Measurements from ENCODE around the gene CARD11.

Gene CARD11

DNA sequence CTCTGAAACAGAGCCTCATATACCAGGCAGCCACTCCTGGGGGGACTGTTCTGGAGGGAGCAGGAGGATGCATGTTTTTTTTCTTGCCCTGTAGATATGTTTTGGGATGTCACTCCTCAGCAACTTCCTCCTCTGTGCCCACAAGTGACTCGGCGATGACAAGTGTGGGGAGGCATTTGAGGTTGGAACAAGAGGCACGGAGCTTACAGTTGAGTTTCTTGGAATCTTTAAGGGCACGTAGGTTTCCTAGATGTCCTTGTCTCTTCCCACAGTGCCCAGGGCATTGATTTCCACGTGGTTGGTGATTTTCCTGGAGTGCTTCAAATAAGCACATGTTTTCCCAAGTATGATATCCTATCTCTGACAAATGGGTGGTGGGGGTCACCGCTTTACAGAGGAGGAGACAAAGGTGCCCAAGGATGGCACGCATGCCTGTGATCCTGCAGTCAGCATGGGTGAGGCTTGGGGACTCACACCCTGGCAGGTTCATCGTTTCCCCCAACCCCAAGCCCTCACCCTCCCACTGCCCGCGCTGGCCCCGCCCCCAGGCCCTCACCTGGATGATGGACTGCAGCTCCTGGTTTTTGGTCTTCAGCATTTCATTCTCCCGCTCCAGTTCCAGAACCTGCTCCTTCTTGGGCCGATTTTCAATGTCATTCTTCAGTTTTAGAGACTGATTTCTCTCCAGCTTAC, 104.3 kb downstream of the CARD11 start:
- no peak for DNase-seq (ENCODE audit: low spot score)

GRCh38 chr7:2938514-2939192, 105.0 kb downstream of the CARD11 start:
- DNase-seq (ENCODE audit: low spot score): no peak

DNA sequence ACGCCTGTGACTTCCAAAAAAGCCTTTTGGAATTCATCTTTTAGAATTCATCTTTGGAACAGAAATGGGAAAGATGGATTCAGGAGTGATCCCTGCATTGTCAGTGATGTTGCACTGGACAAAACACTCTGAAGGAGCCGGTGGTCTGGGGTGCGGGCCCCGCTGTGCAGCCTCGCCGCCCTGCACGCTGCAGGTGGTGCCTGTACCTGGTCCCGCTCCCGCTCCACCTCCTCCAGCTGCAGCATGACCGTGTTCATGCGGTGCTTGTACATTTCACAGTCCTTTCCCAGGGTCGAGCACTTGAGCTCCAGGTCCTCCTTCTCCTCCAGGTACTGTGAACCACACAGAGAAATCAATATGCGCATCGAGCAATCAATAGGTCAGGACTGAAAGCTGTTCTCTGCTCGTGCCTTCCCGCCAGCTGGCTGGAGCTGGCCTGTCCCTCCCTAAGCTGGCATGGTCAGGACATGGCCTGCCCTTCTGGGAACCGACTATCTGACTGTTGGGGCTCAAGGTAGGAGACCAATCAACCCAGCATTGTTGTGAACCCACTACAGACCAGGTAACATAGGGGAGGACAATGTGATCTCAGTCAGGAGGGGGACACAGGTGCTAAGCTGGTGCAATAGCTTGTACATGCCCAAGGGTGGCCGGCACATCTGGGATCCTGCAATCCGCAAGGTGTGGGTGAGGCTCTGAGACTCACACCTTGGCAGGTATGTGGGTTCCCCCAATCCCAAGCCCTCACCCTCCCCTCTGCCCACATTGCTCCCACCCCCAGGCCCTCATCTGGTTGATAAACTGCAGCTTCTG, 105.8 kb downstream of the CARD11 start:
- no peak for DNase-seq (ENCODE audit: low spot score)

DNA sequence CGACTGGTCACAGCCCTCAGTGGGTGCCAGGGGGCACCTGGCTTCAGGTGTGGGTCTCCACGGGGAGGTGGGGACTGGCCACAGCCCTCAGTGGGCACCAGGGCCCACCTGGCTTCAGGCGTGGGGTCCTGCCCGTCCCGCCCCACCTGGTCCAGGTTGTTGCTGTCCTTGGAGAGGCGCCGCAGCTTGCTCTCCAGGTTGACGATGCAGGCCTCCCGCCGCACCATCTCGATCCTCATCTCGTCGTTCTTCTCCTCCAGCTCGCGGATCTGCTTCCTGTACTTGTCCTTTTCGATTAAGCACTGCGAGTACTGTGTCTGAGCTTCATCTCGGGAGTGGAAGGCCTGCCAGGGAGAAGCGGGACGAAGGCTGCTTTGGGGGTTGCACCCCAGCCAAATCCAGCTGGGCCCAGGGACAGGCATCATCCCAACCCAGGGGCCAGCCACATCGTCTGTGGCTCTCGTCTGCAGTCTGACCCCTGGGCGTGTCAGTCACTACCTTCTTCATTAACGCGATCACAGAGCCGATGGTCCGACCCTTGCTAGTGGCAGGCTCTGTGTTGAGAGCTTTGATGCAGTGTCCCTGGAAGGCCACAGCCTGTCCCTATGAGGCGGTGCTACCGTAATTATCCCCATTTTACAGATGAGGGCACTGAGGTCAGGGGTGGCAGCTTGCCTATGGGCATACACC, 106.6 kb downstream of the CARD11 start:
- no peak for DNase-seq (ENCODE audit: low spot score)

DNA sequence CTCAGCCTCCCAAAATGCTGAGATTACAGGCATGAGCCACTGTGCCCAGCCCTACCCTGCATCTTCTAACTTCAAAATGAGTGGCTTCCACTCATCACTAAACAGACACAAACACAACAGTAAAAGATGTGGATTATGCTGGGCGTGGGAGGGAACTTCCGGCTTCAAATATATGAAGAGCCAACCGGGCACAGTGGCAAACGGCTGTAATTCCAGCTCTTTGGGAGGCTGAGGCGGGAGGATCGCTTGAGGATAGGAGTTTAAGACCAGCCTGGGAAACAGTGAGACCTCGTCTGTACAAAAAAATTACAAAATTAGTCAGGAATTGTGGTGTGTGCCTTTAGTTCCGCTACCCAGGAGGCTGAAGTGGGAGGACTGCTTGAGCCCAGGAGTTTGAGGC, 107.4 kb downstream of the CARD11 start:
- no peak for DNase-seq (ENCODE audit: low spot score)

GRCh38 chr7:2934984-2935740, 108.5 kb downstream of the CARD11 start:
- no peak for DNase-seq (ENCODE audit: low spot score)

DNA sequence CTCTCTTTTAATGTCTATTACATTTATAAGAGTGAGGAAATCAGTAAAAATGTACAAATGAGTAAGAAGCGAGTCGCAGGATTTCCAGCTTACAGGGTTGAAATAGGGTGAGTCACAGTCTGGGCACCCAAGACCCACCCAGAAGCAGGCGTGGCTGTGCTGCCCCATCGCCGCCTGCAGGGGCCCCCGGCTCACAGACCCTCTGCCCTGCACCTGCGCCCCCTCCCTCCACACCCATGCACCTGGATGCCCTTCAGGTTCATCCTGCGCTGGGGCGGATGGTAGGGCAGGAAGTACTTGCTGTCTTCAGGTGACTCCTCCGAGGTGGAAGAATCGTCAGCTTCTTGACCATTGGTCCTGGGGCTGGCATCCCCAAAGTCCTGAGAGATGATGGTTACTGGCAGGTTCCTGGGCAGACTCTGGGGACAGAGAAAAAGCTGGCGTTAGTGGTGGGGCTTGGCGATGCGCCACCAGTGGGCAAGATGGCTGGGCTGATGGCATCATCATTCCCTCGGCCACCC, 109.4 kb downstream of the CARD11 start:
- DNase-seq (ENCODE audit: low spot score): no peak

DNA sequence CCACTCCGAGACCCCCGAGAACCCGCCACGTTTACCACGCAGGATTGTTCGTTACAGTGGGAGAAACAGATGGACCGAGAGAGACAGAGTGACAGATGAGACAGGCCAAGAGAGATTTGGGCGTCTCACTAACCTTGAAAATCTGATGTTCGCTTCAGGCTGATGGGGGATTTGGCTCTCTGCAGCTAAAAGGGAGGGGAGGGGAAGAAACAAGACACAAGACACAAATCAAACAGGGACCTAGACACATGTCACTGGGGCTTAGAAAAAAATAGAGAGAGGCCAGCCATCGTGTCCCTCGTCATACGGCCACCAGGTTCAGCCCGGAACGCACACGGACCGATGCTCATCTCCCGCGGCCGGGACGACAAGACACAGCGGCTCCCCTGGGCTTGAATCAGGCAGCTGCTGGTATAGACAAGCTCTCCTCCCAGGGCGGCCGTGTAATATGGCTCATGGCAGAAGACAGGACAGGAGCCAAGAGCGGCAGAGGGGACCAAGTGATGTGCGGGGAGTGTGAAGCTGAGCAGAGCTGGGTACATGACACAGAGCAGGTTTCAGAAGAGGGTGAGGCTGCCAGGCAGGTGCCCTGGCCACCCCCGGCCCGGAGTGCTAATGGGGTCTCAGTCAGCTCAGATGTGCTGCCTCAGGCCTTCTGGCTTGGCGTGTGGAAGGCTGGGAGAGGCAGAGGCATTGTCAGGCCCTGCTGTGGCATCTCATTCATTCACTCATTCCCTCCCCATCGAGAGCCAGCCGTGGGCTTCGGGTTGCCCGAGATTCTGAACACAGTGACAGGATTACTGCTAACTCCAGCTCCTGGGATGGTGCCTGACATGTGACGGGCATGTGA, 111.0 kb downstream of the CARD11 start:
- DNase-seq (ENCODE audit: low spot score): no peak

- DNase-seq (ENCODE audit: low spot score): no peak
Observed at GRCh38 chr7:2931034-2931415, 112.6 kb downstream of the CARD11 start.

DNA sequence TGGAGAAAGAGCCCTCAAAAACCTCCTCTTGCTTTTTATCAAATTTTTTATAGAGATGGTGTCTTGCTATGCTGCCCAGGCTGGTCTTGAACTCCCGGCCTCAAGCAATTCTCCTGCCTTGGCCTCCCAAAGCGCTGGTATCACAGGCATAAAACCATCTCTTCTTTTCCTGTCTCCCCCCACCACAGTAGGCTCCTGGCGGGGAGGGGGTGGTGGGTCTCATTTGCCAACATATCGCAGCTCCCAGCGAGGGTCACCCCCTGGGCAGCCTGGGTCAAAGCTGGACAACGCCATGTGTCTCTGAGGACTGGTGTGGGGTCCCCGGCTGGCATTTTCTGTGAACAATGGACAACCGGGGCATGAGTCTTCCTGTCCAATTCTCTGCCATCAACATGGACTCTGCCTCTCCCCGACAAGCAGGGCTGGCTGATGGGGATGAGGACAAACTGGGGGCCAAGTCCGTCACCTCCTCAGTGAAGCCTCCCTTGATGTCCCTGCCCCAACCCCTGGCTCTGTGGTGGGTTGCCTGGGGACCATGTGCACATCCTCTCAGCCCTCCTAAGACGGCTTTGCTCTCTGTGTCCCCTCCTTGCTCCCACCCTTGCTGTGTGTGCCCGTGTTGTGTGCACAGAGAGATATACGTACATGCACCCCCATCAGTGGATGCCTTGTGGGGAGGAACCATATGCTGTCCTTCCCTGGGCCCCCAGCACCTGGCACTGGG, 113.2 kb downstream of the CARD11 start:
- DNase-seq (ENCODE audit: low spot score): no peak

- DNase-seq (ENCODE audit: low spot score): no peak
Observed at GRCh38 chr7:2929321-2930201, 114.1 kb downstream of the CARD11 start.

DNA sequence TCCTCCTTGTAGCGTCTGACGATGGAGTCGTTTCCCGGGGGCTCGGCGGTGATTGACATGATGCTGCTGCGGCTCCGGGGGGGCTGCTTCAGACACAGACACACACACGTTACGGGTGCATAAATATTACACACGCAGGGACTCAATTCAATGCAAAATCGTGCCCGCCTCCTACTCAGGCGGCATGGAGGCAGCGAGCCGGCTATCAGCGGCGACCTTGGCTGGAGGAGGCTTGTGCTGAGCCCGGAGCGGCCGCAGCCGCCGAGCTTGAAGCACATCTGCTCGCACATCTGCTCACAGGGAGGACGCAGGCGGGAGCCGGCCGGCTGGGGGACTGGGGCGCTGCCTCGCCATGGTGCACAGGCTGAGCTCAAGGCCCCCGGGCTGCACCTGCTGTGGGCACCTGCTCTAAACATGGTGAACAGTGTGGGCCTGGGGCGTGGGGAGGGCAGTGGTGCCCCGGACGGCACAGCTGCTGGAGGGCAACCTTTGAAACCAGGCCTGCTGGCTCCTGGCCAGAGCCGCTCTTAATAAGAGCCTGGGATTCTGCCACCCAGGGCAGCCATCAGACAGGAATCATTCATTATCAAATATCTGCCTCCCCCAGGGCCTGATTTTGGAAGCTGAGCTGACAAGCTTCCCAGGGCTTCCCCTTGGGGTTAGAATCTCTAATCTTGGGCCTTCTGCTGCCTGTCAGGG, 114.9 kb downstream of the CARD11 start:
- DNase-seq (ENCODE audit: low spot score): no peak

DNA sequence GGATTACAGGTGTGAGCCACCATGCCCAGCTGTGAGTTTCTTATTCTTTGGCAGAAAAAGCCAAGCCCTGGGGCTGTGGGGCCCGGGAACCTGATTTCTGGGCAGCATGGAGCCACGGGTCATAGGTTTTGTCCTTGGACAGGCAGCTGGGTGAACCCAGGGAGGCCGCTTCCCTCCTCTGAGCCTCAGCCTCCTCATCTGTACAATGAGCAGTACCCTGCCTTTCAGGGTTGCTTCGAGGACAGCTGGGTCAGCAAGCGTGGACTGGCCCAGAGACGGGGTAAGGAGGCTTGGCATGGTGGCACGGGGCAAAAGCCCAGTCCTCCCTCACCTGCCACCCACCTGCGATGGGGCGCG, 115.4 kb downstream of the CARD11 start:
- DNase-seq (ENCODE audit: low spot score): no peak

- no peak for DNase-seq (ENCODE audit: low spot score)
Observed at GRCh38 chr7:2927592-2927991, 116.1 kb downstream of the CARD11 start.

DNA sequence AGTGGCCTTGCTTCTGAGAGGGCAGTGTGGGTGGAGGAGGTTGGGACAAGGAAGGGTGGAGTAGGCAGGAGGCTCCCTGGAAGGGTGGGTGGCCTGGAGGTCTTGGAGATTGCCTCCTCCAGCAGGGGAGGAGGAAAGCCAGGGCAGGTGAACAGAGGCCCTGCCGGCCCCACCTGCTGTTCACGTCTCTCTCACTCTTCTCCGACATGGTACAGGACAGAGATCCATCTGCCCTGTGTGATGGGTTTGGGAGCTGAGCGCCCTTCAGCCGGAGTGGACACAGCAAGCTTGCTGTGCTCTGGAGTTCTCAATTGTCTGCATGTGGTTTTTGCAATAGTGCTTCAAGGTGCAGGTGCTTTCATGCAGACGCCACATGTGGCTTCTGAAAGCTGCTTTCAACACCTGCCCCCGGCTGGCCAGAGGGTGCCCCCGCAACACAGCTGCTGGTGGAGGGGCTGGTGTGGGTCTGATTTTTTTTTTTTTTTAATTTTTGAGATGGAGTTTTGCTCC, 116.7 kb downstream of the CARD11 start:
- no peak for DNase-seq (ENCODE audit: low spot score)

DNA sequence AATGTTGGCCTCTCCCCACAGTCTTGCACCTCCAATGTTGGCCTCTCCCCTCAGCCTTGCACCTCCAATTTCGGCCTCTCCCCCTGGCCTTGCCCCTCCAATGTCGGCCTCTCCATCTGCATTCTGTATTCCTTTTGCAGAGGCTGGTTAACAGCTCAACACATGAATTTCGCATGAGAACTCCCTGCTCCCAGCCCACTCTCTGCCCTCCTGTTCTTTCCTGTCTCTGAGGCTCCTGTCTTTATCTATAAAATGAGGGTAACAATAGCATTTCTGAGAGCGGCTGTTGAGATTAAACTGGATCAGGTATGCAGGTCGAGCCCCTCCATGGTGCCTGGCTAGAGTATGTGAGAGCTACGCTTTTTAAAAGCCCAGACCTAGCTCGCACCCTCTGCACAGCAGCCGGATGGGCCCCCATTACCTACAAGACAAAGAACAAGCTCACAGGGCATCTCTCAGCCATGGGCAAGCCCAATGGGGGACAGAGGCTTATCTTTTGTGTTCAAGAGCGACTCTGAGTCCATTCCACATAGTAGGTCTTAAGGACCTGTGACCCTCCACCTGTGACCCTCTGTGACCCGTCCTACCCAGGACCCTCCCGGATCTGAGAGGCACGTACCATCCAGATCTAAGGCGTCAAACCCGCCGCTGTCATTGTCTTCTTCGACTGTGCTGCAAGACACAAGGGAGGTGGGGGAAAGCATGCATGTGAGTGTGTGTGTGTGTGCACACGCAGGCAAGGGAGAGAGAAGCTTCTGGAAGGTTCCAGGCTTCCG, 117.4 kb downstream of the CARD11 start:
- no peak for DNase-seq (ENCODE audit: low spot score)
